Loucy (cell line): ENCODE data around the gene TAC4.

Source experiments
- EZH2phosphoT487 ChIP-seq: fragments of 200-600 bp; IDR thresholded peaks from 2 replicates; pipeline ENCODE4 v1.6.1; 2018; ENCODE audit warnings: antibody characterized with exemption, mild to moderate bottlenecking, moderate library complexity, borderline replicate concordance
- TF ChIP-seq, protein P1 (sequence below): fragments of 200-600 bp; sonication (generic); conservative IDR thresholded peaks from 2 replicates; pipeline ENCODE4 v1.5.1; 2014; ENCODE audit warnings: mild to moderate bottlenecking, antibody characterized with exemption, low read length

DNA sequence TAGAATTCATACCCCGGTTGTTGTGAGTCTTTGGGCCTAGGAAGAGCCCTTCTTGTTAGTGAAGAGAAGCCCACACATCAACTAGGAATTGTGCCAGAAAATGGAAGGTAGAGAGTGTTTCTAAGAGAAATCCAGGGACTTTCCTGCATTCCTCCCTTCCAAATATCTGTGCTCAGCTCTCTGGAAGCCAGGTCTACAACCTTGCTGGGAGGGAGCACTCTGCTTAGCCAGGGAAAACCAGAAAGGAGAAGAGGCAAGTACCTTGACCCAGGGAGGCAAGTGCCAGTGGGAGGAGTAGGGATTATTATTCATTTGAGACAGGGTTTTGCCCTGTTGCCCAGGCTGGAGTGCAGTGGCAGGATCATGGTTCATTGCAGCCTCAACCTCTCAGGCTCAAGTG is 48.4 kb upstream of the TAC4 start:
- TF ChIP-seq, protein P1, sequence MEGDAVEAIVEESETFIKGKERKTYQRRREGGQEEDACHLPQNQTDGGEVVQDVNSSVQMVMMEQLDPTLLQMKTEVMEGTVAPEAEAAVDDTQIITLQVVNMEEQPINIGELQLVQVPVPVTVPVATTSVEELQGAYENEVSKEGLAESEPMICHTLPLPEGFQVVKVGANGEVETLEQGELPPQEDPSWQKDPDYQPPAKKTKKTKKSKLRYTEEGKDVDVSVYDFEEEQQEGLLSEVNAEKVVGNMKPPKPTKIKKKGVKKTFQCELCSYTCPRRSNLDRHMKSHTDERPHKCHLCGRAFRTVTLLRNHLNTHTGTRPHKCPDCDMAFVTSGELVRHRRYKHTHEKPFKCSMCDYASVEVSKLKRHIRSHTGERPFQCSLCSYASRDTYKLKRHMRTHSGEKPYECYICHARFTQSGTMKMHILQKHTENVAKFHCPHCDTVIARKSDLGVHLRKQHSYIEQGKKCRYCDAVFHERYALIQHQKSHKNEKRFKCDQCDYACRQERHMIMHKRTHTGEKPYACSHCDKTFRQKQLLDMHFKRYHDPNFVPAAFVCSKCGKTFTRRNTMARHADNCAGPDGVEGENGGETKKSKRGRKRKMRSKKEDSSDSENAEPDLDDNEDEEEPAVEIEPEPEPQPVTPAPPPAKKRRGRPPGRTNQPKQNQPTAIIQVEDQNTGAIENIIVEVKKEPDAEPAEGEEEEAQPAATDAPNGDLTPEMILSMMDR = no peak
- TF ChIP-seq EZH2phosphoT487 = no peak
